ENCODE data around the gene CMSS1.
A peak's percentile ranks its signal among the peaks of the same experiment; 100 is the strongest.

The CMSS1 gene

DNA sequence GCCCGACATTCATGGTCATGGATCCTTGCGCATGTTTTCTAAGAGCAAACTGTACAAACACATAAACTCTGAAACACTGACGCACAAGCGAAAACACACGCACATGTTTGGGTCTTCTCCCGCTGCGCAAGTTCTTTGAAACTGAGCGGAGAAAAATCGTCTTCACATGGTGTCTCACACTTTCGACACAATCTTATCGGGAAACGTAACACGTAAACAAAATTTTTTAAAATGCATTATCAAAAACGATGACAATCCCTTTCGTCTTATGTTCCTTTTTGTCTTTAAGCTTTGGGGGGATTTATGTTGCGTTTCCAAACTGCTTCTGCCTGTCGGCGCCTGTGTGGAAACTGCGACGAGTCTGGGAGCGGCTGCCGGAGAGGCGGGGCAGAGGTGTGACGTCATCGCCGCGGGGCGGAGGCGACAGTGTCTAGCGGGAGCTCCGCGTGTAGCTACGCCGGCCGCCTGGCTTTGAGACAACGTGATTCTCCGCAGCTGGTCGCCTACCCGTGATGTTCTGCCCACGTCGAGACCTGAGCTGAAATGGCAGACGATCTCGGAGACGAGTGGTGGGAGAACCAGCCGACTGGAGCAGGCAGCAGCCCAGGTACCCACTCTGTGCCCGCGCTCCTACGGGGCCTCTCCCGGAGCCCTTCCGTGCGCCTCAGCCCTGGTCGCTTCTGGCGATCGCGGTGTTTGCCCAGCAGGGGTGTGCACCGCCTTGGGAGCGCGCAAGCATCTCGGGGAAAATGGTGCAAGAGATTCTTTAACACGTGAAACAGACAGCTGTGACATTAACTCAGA is at the start of gene CMSS1:
TSS of gene CMSS1 (plus strand) at position 426 of the 804 bp plus-strand sequence.
- DNase-seq (ENCODE audit: low read depth) = peak; percentile 96

DNA sequence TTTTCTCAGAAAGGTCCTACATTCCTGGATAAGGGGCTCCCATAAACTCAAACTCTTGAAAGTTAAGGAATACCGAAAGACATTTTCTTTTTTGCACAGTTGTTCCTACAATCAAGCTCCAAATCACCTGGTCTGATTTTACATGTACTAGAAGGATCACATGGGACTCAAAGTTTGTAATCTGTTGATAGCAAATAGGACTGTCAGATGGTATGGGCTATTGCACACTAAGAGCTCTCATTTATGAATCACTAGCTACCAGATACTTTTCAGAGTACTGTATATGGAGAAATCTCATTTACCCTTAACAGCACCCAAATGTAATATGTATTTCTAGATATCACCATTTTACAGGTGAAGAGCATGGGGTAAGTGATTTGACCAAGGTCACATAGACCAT is 49.5 kb upstream of the CMSS1 start:
- DNase-seq (ENCODE audit: low read depth) = no peak

GRCh38 chr3:99768808-99769501 is 48.7 kb upstream of the CMSS1 start:
- no peak for DNase-seq (ENCODE audit: low read depth)

DNA sequence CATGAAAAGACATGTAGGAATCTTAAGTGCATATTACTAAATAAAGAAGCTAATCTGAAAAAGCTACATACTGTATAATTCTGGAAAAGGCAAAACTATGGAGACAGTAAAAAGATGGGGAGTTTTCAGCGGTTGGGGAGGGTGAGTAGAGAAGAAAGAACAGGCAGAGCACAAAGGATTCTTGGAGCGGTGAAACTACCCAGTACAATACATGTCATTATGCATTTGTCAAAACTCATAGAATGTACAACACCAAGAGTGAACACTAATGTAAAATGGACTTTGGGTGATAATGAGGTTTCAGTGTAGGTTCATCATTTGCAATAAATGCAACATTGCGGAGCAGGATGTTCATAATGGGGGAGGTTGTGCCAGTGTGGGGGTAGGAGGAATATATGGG is 45.5 kb upstream of the CMSS1 start:
- no peak for DNase-seq (ENCODE audit: low read depth)

DNA sequence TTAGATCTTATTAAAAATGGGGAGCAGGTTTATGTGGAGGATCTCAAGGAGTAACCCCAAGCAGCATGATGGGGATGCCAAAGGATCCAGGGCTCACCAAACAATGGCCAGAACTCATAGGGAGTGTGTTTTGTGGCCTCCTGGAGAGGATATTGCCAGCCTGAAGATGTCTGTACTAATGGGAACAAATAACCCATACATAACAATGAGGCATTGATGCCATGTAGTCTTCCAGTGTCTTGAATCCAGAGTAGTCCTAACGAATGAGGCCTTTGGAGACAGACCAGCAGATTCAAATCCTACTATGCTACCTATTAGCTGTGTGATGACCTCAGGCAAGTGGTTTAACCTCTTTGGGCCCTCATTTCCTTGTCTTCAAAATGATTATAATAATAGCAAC is 45.0 kb upstream of the CMSS1 start:
- DNase-seq (ENCODE audit: low read depth) = no peak

- DNase-seq (ENCODE audit: low read depth) = no peak
Observed at GRCh38 chr3:99774467-99774866, 43.2 kb upstream of the CMSS1 start.

DNA sequence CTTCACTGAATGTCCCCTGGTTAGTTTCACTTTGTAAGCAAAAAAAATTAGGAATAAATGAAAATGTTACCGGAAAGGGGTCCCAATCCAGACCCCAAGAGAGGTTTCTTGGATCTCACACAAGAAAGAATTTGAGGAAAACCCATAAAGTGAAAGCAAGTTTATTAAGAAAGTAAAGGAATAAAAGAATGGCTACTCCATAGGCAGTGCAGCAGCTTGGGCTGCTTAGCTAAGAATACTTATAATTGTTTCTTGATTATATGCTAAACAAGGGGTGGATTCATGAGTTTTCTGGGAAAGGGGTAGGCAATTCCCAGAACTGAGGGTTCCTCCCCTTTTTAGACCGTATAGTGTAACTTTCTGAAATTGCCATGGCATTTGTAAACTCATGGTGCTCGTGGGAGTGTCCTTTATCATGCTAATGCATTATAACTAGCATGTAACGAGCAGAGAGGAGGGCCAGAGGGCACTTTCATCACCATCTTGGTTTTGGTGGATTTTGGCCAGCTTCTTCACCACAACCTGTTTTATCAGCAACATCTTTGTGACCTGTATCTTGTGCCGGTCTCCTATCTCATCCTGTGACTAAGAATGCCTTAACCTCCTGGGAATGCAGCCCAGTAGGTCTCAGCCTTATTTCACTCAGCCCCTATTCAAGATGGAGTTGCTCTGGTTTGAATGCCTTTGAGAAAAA is 41.0 kb upstream of the CMSS1 start:
- no peak for DNase-seq (ENCODE audit: low read depth)

DNA sequence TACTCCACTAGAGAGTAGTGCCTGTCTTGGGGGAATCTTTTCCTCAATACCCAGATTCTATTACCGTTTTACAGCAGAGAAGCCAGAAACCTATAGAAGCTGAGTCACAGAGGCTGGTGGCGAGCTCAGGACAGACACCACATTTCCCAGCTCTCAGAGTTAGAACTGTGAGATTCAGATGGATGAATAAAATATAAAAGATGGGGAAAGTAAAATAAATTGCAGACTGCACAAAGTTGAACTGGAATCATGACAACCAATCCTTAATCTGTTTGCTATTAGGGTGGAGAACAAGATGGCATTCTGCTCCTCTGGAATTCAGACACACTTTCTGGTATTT is 40.5 kb upstream of the CMSS1 start:
- no peak for DNase-seq (ENCODE audit: low read depth)

GRCh38 chr3:99777708-99778107 is 40.0 kb upstream of the CMSS1 start:
- no peak for DNase-seq (ENCODE audit: low read depth)

- no peak for DNase-seq (ENCODE audit: low read depth)
Observed at GRCh38 chr3:99780749-99781148, 36.9 kb upstream of the CMSS1 start.

DNA sequence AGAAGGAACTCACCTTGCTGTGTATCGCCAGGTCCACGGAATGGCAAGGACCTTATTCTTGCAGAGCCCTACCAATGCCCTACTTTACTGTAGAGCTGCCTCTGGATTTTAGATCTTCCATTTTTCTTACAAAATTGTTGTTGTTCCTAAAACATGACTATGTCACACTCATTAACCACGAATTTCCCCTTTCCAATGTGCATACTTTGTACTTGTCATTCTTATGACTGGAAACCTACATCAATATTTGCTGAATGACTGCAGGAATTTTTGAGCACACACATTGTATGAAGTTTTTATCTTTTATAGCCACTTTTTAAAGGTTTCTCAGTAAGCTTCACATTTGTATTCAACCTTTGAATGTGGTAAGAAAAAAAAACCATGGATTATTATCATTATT is 35.9 kb upstream of the CMSS1 start:
- no peak for DNase-seq (ENCODE audit: low read depth)

DNA sequence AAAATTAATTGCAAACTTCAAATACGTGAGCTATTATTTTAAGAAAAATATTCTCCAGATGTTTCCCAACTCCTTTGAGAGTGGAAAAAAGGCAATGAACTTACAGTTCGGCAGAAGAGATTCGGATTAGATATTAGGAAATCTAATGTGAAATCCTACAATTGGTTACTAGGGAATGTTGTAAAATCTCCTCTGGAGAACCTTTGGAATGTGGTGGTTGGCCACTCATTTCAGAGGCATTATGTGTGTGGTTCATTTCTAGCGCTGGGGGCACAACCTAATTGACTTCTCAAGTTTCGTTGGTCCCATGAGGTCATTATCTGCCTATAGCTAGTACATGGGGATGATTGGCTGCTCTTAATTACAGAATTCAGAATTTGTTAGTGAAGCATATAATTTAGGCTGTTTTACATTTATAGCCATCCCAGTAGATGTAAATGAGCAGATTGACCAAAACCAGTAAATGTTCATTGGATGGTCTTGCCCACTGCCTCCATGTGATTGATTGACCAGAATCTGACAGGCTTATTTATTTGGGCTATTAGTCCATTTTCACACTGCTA is 34.6 kb upstream of the CMSS1 start:
- no peak for DNase-seq (ENCODE audit: low read depth)

DNA sequence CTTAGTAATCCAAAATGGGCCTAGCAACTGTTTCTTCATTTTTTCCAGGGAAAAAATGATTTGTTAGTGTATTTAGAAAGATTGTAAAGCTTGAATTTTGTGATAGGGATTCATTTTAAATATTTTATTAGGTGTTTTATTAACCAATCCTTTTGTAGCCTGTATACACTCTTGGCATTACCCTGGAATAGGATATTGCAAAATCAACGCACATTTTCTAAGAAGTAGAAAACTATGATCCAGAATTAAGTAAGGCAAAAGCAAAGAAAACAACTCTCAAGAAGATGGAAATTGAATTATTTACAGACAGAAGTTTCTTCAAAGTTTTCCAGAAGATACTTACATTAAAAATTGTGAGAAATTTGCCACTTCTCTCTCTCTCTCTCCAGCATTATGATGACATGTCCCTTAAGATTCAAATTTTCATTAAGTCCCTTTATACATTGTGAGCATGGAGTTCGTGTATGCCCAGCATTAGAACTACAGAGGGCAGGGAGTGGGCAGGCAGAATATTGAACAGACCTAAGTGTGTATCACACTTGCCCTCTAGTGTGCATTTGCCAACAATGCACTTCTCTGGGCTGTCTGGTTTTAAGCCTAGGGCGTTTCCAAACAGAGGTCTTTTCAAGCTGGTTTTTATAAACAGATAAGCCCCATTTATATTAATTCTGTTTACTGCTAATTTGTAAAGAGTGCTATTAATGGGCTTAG is 28.5 kb upstream of the CMSS1 start:
- no peak for DNase-seq (ENCODE audit: low read depth)

DNA sequence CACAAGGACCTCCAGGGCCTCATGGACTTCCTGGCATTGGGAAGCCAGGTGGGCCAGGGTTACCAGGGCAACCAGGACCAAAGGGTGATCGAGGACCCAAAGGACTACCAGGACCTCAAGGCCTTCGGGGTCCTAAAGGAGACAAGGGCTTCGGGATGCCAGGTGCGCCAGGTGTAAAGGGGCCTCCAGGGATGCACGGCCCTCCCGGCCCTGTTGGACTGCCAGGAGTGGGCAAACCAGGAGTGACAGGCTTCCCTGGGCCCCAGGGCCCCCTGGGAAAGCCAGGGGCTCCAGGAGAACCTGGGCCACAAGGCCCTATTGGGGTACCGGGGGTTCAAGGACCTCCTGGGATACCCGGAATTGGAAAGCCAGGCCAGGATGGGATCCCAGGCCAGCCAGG is 23.2 kb upstream of the CMSS1 start:
- DNase-seq (ENCODE audit: low read depth) = no peak

DNA sequence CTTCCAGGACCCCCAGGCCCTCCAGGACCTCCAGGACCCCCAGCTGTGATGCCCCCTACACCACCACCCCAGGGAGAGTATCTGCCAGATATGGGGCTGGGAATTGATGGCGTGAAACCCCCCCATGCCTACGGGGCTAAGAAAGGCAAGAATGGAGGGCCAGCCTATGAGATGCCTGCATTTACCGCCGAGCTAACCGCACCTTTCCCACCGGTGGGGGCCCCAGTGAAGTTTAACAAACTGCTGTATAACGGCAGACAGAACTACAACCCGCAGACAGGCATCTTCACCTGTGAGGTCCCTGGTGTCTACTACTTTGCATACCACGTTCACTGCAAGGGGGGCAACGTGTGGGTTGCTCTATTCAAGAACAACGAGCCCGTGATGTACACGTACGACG is 22.1 kb upstream of the CMSS1 start:
- DNase-seq (ENCODE audit: low read depth) = no peak

- no peak for DNase-seq (ENCODE audit: low read depth)
Observed at GRCh38 chr3:99799422-99799821, 18.2 kb upstream of the CMSS1 start.

- no peak for DNase-seq (ENCODE audit: low read depth)
Observed at GRCh38 chr3:99803297-99803696, 14.4 kb upstream of the CMSS1 start.

- DNase-seq (ENCODE audit: low read depth) = no peak
Observed at GRCh38 chr3:99805160-99805559, 12.5 kb upstream of the CMSS1 start.

- peak; percentile 13 for DNase-seq (ENCODE audit: low read depth)
Observed at GRCh38 chr3:99808163-99808794, 9.4 kb upstream of the CMSS1 start.

GRCh38 chr3:99809565-99809964 is 8.1 kb upstream of the CMSS1 start:
- DNase-seq (ENCODE audit: low read depth) = no peak

DNA sequence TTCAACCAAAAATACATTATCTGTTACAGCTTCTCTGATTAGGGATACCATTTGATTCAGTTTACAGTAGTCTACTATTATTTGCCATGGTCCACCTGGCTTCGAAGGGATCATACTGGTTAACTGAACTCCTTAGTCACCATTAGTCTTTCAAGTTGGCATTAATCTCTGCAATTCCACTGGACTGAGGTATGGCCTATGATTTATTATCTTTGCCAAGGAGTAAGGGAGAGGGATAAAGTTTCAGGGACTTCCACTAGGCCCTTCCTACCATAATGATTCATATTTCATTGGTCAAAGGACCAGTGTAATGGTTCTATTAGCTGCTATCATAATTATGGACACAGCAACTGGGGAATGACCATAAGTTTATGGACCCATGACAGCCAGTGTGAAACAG is 7.3 kb upstream of the CMSS1 start:
- DNase-seq (ENCODE audit: low read depth) = no peak

- DNase-seq (ENCODE audit: low read depth) = no peak
Observed at GRCh38 chr3:99817047-99817436, 620 bp upstream of the CMSS1 start.
